ENCODE measurements around the gene XCR1. TPM values are rescaled to one million over a fixed set of nuclear protein-coding genes. Genes with fewer than 3 reads are reported as not detected.
"Not testable (repeated sequence)": the region's sequence is repeated elsewhere in the genome, so short reads cannot be mapped to it uniquely, and the experiment has no call there.

Gene XCR1
- total RNA-seq, 1 donor from 2014 or later = not detected

DNA sequence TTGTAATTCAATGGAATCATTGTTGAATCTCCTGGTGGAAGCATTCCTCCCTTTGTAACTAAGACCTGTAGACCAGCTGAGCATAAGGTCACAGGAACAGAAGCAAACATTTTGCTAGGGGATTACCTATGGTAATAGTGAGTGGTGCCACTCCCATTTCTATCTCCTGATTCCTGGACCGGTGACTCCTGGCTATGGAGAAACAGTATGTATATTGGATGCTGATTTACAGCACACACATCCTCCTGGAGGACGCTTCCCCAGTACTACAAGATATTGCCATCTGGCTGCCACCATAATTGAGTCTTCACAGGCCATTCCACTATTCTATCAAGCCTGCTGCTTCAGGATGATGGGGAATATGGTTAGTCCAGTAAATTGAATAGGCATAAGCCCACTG, 33.3 kb upstream of the XCR1 start:
- H3K4me3 ChIP-seq (ENCODE audit: low read depth, low read length) = no peak overlapping the region
- TF ChIP-seq, protein P1, sequence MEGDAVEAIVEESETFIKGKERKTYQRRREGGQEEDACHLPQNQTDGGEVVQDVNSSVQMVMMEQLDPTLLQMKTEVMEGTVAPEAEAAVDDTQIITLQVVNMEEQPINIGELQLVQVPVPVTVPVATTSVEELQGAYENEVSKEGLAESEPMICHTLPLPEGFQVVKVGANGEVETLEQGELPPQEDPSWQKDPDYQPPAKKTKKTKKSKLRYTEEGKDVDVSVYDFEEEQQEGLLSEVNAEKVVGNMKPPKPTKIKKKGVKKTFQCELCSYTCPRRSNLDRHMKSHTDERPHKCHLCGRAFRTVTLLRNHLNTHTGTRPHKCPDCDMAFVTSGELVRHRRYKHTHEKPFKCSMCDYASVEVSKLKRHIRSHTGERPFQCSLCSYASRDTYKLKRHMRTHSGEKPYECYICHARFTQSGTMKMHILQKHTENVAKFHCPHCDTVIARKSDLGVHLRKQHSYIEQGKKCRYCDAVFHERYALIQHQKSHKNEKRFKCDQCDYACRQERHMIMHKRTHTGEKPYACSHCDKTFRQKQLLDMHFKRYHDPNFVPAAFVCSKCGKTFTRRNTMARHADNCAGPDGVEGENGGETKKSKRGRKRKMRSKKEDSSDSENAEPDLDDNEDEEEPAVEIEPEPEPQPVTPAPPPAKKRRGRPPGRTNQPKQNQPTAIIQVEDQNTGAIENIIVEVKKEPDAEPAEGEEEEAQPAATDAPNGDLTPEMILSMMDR (conservative IDR thresholded peaks at IDR 0.05; ENCODE audit: low read depth, low read length) = no peak
- no peak for DNase-seq (ENCODE audit: low read depth)

DNA sequence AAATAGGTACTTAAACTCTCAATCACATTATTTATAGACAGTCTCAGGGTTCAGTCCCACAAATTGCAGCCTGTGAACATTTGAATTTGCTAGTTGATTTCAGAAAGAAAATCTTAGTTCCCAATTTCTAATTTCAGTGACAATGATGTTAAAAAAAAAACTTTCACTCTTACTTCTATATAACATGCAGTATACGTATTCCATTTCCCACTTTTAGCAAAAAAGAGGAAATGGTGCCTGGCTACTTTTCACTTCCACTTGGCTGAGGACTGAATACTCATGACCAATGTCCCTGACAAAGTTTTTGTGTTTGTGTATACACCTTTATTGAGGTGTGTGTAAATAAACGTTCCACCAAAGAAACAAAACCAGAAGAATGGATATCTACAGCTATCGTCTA, 32.1 kb upstream of the XCR1 start:
- no peak for DNase-seq (ENCODE audit: low read depth)
- TF ChIP-seq, protein P1 (conservative IDR thresholded peaks at IDR 0.05; ENCODE audit: low read depth, low read length) = no peak
- no peak overlapping the region for H3K4me3 ChIP-seq (ENCODE audit: low read depth, low read length)

DNA sequence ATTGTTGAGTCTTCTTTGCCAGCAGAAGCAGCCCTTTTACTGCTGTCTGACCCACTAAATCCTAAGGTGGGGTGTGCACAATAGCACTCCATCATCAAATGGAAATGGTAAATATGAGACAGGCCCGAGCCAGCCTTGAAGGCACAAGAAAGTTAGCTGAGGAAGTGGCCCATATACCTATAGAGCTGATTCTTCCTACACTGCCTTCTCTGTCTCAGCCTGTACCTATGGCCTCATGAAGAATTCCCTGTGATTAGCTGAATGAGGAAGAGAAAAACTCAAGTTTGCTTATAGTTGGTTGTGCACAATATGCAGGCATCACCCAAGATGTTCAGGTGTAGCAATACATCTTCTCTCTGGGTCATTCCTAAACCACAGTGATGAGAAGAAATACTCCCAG, 31.7 kb upstream of the XCR1 start:
- H3K4me3 ChIP-seq (ENCODE audit: low read depth, low read length) = no peak overlapping the region
- TF ChIP-seq, protein P1 (conservative IDR thresholded peaks at IDR 0.05; ENCODE audit: low read depth, low read length) = no peak
- DNase-seq (ENCODE audit: low read depth) = no peak

DNA sequence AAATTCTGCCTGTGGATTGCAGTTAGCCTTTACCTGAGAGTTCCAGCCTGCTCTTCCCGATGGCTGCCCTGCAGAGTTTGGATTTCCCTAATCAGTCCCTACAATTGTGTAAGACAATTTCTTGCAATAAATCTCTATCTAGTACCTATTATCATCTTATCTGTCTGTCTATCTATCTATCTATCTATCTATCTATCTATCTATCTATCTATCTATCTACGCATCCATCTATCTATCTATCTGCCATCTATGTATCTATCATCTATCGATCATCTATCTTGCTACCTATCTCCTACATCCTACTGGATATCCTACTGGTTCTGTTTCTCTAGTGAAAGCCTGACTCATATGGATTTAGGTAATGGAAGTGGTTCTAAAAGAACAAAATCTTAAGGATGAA, 30.4 kb upstream of the XCR1 start:
- TF ChIP-seq, protein P1 (conservative IDR thresholded peaks at IDR 0.05; ENCODE audit: low read depth, low read length) = no peak
- no peak overlapping the region for H3K4me3 ChIP-seq (ENCODE audit: low read depth, low read length)
- DNase-seq (ENCODE audit: low read depth) = no peak

DNA sequence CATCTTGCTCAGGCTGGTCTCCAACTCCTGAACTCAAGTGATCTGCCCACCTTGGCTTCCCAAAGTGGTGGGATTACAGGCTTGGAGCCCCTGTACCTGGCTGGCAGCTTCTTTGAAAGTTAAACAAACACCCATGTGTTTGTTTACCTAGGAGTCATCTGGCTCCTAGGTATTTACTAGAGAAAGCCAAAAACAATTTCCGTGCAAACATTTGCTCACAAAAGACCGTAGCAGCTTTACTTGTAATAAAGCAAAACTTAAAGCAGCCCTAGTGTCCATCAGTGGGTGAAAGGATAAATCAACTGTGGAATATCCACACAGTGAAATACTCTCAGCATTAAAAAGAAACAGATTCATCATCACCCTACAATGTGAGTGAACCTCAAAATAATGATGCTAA, 29.4 kb upstream of the XCR1 start:
- H3K4me3 ChIP-seq (ENCODE audit: low read depth, low read length) = no peak overlapping the region
- TF ChIP-seq, protein P1 (conservative IDR thresholded peaks at IDR 0.05; ENCODE audit: low read depth, low read length) = no peak
- no peak for DNase-seq (ENCODE audit: low read depth)

DNA sequence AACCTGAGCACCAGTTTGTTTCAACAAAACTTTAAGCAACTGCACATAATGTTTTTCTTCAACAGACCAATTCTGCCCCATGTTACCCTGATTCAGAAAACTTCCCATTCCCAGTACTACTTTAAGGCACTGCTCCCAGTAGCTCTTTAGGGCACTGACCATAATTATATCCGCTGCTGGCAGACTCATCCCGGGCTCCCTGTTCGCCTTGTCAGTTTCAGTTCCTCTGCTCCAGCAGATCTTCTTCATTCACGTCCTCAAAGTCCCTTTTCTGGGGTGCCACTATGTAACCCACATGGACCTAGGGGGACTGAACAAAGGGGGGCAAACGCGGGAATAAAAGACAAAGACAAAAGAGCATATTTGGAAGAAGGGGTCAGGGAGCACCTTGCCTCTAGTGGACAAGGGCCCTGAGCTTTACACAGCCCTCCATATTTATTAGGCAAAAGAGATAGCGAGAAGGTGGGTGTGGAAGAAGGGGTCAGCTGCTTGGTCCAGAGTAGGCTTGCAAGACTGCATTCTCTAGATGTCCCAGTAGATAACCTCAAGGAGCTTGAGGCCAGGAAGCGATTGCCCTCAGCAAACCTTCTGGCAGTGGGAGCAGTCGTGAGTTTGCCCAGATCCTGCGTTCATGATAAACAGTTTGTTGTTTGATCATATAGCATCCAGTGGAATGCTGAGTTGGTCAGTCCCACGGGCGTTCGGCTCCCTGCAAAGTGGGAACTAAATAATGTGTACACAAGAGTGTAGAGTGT, 26.7 kb upstream of the XCR1 start:
- not testable (repeated sequence) for DNase-seq (ENCODE audit: low read depth); H3K4me3 ChIP-seq (ENCODE audit: low read depth, low read length)

DNA sequence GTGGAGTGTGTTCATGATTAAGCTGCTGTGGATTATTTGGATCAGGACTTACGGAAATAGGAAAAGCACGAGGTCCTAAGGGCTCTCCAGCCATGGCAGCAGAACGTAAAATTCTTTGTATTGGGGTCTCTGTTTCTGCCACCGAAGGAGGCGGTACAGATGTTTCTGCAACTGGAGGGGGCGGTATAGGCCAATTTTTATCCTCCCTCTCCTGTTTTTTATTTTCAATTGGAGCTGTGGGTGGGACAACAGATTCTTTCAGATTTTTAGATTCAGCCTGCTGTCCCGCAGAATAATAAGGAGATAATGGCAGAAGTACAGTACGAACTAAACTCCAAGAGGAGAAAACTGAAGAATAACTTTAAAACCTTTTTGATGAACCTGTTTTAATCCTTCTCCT, 26.0 kb upstream of the XCR1 start:
- not testable (repeated sequence) for DNase-seq (ENCODE audit: low read depth)

DNA sequence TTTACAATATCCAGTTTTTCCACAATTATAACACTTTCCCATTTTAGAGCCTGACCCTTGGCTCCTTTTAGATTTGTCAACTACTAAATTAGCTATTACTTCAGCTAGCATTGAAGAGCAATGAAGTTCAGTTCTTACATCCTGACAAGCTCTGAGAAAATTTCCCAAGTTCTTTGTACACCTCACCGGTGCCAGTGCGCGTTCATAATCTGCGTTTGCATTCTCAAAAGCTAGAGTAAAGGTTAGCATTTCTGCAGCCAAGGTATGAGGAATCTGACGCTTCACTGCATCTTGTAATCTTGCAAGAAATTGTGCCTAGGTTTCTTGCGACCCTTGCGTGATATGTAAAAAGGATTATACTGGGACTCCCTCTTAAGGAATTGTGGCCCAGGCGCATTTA, 25.2 kb upstream of the XCR1 start:
- TF ChIP-seq, protein P1 (conservative IDR thresholded peaks at IDR 0.05; ENCODE audit: low read depth, low read length) = no peak

More for the DNA sequence above, 26.0 kb upstream of the XCR1 start:
- H3K4me3 ChIP-seq (ENCODE audit: low read depth, low read length) = not testable (repeated sequence)

More for the DNA sequence above, 25.2 kb upstream of the XCR1 start:
- DNase-seq (ENCODE audit: low read depth) = no peak
- H3K4me3 ChIP-seq (ENCODE audit: low read depth, low read length) = no peak overlapping the region
